Stimulated activated naive CD8-positive, alpha-beta T cell treated with anti-CD3 and anti-CD28 coated beads, Interleukin-15, Interleukin-2, amounts not matched to agents 100 ng/mL and 50 ng/mL, for 24 hours (primary cell): ENCODE results near the gene CAPZA1.
A peak's percentile ranks its signal among the peaks of the same experiment; 100 is the strongest.
"Not testable (repeated sequence)": the region's sequence is repeated elsewhere in the genome, so short reads cannot be mapped to it uniquely, and the experiment has no call there.

ENCODE experiments used
- H3K27ac Mint-ChIP-seq: one replicate; pipeline ENCODE4 v1.8.0; 2021; ENCODE audit warnings: mild to moderate bottlenecking, mixed read lengths
- H3K27me3 Mint-ChIP-seq: one replicate; pipeline ENCODE4 v1.8.0; 2021; ENCODE audit warnings: mixed read lengths
- H3K36me3 Mint-ChIP-seq: one replicate; pipeline ENCODE4 v1.8.0; 2021; ENCODE audit warnings: low read depth, mixed read lengths
- H3K4me1 Mint-ChIP-seq: one replicate; pipeline ENCODE4 v1.8.0; 2021; ENCODE audit warnings: low read depth, mixed read lengths
- H3K4me3 Mint-ChIP-seq: one replicate; pipeline ENCODE4 v1.8.0; 2021; ENCODE audit warnings: mild to moderate bottlenecking, mixed read lengths
- H3K9me3 Mint-ChIP-seq: one replicate; pipeline ENCODE4 v1.8.0; 2021; ENCODE audit warnings: mixed read lengths

The CAPZA1 gene

DNA sequence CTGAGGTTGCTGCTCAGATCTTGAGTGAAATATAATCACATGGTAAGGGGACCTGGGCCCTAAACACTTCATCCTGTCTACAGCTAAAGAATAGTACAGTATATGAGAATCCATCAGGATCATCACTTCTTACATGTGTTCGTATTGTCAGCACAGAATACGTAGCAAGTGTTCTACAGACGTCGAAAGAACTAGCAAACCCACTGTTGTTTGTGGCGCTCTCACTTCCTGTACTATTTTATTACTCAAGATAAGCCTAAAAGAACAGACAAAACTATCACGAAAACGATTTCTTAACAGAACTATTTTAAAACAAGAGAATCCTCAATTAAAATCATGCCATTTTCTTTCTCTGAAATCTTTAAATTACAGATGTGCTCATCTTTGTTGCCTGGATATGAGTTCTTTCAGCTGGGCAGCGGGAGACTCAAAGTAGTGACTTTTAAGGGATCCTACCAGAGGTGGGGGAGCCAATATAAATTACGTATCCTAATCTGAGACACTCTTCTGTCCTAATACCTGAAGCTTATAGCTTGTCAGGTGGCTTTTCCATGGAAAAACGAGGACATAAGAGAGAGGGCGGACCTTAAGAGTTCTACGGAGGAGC is 1.4 kb upstream of the CAPZA1 start:
- H3K36me3 Mint-ChIP-seq = peaks cover 30% of the 10 kb centered on the region
- peaks cover 41% of the 10 kb centered on the region for H3K4me1 Mint-ChIP-seq
- H3K9me3 Mint-ChIP-seq = no peaks in the 10 kb centered on the region
- H3K27me3 Mint-ChIP-seq = no peaks in the 10 kb centered on the region
- peak overlapping the region; percentile 100 for H3K4me3 Mint-ChIP-seq
- H3K27ac Mint-ChIP-seq = peak overlapping the region; percentile 100

DNA sequence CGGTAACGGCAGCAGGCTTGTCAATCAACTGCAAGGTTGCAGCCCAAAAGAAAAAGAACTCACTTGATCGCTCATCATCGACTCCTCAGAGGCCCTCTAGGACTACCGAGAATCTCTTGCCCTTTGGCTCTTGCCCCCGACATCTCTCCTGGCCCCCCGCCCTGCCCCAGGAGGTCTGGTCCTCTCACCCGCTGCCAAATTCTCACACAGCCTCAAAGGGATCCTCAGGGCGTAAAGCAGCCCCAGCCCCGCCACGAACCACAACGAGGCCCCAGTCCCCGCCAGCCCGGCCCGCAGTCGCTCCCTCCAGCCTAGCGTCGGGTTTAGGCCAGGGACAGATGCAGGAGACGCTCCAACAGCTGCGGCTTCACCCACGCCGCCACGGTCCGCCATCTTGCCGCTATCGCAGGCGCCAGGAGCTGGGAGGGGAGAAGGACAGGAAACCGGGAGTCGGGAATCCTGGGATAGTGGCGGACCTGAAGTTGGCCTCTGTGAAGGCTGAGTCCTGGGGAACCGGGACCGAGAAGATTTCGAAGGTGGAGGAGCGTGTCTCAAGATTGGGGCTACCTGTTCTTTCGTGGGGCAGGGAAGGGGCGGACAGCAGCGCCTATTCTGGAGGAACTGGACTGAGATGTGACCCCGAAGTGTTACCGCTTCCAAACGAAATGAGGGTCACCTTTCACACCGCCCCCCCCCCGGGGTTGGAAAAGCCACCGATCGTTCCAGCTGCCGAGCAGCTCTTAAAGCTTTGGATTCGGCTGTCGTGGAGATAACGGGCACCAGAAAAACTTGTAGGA is 713 bp upstream of the CAPZA1 start, which contains the start of gene ST7L:
Gene ST7L, minus strand, starts transcription at position 421 of the 797 bp plus-strand sequence. Its CDS starts 28 bp downstream, at position 393.
- H3K4me3 Mint-ChIP-seq = peak within 1 kb of the TSS; percentile 100
- H3K27me3 Mint-ChIP-seq = no peaks in the 10 kb centered on the region
- peaks cover 48% of the 10 kb centered on the region for H3K4me1 Mint-ChIP-seq
- H3K36me3 Mint-ChIP-seq = peaks cover 32% of the 10 kb centered on the region
- peak within 1 kb of the TSS; percentile 100 for H3K27ac Mint-ChIP-seq
- no peaks in the 10 kb centered on the region for H3K9me3 Mint-ChIP-seq

DNA sequence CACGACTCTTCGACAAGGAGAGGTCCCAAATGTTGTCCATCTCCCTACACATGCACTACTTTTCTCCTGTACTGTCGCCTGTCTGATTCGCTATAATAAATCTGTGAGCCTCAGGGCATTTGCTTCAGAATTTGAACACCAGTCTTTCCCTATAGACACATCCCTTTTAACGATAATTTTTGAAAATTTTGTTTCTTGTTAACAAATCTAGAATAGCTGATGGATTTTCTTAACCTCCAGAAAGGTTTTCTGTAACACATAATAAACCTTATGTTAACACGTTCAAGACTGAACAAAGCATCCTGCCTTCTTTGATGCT is 704 bp downstream of the CAPZA1 start:
- no peaks in the 10 kb centered on the region for H3K9me3 Mint-ChIP-seq
- peaks cover 62% of the 10 kb centered on the region for H3K4me1 Mint-ChIP-seq

DNA sequence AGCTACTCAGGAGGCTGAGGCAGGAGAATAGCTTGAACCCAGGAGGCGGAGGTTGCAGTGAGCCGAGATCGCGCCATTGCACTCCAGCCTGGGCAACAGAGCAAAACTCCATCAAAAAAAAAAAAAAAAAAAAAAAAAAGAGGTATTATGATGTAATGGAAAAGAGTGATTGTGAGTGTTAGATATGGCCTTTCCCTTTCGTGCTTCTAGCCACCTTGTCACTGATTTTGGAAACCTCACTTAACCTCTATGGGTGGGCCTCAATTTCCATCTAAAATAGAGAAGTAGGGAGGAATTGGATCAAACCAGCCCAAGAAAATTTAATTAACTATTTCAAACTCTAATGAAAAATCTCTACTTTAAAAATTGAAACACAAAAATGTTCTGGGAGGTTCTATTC is 4.9 kb downstream of the CAPZA1 start:
- Mint-ChIP-seq H3K36me3 (peaks cover 77% of the 10 kb centered on the region), H3K4me3 (peak overlapping the region; percentile 51), H3K27ac (peak overlapping the region; percentile 53), H3K4me1 (peaks cover 89% of the 10 kb centered on the region)
- H3K9me3 Mint-ChIP-seq, H3K27me3 Mint-ChIP-seq: not testable (repeated sequence)

More for the DNA sequence above, 704 bp downstream of the CAPZA1 start:
- Mint-ChIP-seq H3K4me3 (peak overlapping the region; percentile 100), H3K36me3 (peaks cover 40% of the 10 kb centered on the region), H3K27me3 (no peaks in the 10 kb centered on the region), H3K27ac (peak overlapping the region; percentile 100)

DNA sequence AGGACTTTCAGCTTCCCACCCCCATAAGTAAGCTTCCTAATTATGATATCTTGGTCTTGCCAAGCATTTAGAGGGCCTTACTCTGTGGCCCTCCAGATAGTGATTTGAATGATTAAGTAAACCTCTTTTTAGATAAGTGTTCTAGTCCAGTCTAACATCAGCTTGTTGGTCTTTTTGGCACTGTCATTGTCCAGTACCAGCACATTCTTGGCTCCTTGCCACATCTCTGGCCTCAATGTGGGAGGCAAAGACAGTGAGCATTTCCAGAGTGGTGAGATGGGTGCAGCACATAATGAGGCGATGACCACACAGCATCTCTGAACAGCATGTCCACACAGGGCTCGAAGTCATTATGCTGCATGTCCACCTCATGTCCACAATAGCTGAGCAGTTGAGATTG is 6.1 kb downstream of the CAPZA1 start:
- peaks cover 75% of the 10 kb centered on the region for H3K36me3 Mint-ChIP-seq
- H3K27ac Mint-ChIP-seq = peak overlapping the region; percentile 53
- peaks cover 93% of the 10 kb centered on the region for H3K4me1 Mint-ChIP-seq
- peaks cover 6% of the 10 kb centered on the region for H3K9me3 Mint-ChIP-seq
- peak overlapping the region; percentile 25 for H3K4me3 Mint-ChIP-seq
- H3K27me3 Mint-ChIP-seq = no peaks in the 10 kb centered on the region

DNA sequence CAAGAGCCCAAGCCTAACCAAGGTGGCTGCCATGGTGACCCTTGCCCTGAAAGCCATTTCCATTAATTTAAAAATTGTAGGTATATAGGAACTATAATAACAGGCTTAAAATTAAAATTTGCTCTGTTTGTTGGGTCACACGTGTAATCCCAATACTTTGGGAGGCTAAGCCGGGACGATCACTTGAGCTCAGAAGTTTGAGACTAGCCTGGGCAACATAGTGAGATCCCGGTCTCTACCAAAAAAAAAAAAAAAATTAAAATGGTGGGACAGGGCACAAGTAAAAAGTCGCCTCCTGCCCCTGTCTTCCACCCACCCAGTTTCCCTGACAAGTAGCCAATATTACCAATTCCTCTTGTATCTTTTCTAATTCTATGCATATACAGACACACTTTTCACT is 6.6 kb downstream of the CAPZA1 start:
- H3K36me3 Mint-ChIP-seq = peaks cover 76% of the 10 kb centered on the region
- peak overlapping the region; percentile 74 for H3K27ac Mint-ChIP-seq
- peaks cover 93% of the 10 kb centered on the region for H3K4me1 Mint-ChIP-seq
- peak overlapping the region; percentile 28 for H3K4me3 Mint-ChIP-seq
- H3K9me3 Mint-ChIP-seq = peaks cover 6% of the 10 kb centered on the region
- H3K27me3 Mint-ChIP-seq = no peaks in the 10 kb centered on the region

DNA sequence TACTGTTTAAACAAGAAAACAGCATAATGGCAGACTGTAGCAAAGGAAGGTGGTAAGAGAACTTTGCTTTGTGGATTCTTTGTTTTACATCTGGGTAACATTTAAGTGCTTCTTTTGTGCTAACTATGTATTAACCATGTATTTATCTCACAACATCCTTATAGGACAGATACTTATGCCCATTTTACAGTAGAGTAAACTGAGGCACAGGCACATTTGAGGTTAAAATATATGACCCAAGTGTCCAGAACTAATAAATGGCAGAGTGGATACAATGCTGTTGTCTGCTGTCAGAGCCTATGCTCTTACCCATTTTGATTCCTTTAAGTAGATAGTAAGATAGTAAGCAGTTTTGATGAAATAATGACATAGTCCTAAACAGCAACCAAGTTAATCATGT is 7.3 kb downstream of the CAPZA1 start:
- Mint-ChIP-seq H3K27ac (no peak overlapping the region), H3K36me3 (peaks cover 81% of the 10 kb centered on the region), H3K4me1 (peaks cover 96% of the 10 kb centered on the region), H3K4me3 (peak overlapping the region; percentile 28), H3K27me3 (no peaks in the 10 kb centered on the region), H3K9me3 (peaks cover 6% of the 10 kb centered on the region)

DNA sequence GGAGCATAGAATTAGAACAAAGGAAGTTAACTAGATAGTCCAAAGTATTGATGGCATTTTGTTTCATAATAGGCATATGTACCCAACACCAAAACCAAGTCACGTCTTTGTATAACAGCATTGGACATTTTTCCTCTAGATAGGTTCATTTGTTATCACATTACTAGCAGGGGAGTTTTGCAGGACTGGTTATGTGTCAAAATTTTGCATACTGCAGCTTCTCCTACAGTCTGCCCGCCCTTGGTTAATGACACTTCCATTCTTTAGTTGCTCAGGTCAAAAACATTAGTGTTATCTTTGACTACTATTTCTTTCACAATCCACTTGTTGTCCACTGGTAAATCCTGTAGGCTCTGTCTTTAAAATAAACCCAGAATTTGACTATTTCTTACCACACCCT is 8.9 kb downstream of the CAPZA1 start:
- no peak overlapping the region for H3K4me3 Mint-ChIP-seq
- peaks cover 6% of the 10 kb centered on the region for H3K9me3 Mint-ChIP-seq
- peaks cover 81% of the 10 kb centered on the region for H3K36me3 Mint-ChIP-seq
- H3K27ac Mint-ChIP-seq = no peak overlapping the region
- peaks cover 94% of the 10 kb centered on the region for H3K4me1 Mint-ChIP-seq
- no peaks in the 10 kb centered on the region for H3K27me3 Mint-ChIP-seq

DNA sequence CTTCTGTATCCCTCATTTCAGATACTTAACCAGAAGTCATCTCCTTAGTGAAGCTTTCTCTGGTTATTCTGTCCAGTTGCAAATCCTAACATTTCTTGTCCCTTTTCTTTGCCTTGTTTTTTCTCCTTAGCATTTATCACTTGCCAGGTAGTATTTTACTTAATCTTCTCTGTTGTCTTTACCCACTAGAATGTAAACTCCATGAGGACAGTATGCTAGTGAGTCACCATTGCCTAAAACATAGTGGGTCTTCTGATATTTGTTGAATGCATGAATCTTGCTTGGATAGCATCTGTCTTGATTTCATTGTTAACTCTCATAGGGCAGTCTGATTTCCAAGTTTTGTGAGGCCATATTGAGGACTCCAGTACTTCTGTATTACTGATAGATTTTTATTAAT is 9.6 kb downstream of the CAPZA1 start:
- Mint-ChIP-seq H3K36me3 (peaks cover 85% of the 10 kb centered on the region), H3K4me1 (peaks cover 94% of the 10 kb centered on the region), H3K27ac (peak overlapping the region; percentile 19), H3K4me3 (no peak overlapping the region), H3K9me3 (peaks cover 6% of the 10 kb centered on the region), H3K27me3 (no peaks in the 10 kb centered on the region)

DNA sequence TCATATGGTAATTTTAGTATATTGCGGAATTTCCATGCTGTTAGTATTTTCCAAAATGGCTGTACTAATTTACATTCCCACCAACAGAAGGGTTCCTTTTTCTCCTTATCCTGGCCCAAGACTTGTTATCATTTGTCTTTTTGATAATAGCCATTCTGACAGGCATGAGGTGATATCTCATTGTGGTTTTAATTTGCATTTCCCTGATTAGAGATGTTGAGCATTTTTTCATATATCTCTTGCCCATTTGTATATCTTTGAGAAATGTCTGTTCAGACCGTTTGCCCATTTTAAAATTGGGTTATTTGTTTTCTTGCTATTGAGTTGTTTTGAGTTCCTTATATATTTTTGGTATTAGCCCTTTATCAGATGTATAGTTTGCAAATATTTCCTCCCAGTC is 14.0 kb downstream of the CAPZA1 start:
- Mint-ChIP-seq H3K4me3 (no peak overlapping the region), H3K4me1 (peaks cover 89% of the 10 kb centered on the region), H3K36me3 (peaks cover 61% of the 10 kb centered on the region), H3K27ac (peak overlapping the region; percentile 45), H3K27me3 (no peaks in the 10 kb centered on the region), H3K9me3 (peaks cover 6% of the 10 kb centered on the region)

DNA sequence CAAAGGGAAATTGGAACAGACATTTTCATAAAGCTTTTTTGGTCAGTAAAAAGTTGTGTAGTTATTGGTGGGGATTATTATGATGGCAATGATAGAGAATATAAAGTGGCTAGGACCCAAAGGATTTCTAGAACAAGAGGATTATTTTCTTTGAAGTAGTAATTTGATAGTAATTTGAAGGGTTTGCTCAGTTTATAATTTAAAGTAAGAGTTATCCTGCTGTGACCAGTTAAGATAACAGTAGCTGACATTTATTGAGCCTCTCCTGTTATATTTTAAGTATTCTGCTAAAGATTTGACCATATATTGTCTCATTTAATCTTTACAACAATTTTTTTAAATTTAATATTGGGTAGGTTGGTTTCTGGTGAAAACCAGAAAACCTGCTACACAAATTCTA is 14.7 kb downstream of the CAPZA1 start:
- H3K4me3 Mint-ChIP-seq = no peak overlapping the region
- H3K27ac Mint-ChIP-seq = no peak overlapping the region
- H3K4me1 Mint-ChIP-seq = peaks cover 85% of the 10 kb centered on the region
- H3K36me3 Mint-ChIP-seq = peaks cover 53% of the 10 kb centered on the region
- H3K27me3 Mint-ChIP-seq = no peaks in the 10 kb centered on the region
- peaks cover under 1% of the 10 kb centered on the region for H3K9me3 Mint-ChIP-seq

DNA sequence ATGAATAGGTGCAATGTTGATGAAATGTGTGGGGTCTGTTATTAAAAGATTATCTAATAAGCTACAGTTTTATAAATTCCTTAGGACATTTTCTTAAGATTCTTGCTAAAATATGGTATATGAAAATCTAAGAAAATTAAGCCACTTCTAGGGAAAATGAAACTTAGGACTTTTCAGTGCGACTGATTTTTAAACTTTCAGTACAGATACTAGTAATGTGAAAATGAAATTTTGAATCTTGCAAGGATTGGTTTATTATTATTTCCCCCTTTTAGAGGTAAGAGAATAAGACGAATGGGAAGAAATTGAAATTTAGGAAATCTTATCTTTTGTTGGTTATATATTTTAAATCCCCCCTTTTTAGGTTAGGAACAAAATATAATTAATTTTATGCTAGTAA is 16.4 kb downstream of the CAPZA1 start:
- Mint-ChIP-seq H3K27me3 (no peaks in the 10 kb centered on the region), H3K9me3 (no peaks in the 10 kb centered on the region), H3K4me1 (peaks cover 72% of the 10 kb centered on the region), H3K4me3 (peak overlapping the region; percentile 41), H3K27ac (peak overlapping the region; percentile 70), H3K36me3 (peaks cover 42% of the 10 kb centered on the region)

DNA sequence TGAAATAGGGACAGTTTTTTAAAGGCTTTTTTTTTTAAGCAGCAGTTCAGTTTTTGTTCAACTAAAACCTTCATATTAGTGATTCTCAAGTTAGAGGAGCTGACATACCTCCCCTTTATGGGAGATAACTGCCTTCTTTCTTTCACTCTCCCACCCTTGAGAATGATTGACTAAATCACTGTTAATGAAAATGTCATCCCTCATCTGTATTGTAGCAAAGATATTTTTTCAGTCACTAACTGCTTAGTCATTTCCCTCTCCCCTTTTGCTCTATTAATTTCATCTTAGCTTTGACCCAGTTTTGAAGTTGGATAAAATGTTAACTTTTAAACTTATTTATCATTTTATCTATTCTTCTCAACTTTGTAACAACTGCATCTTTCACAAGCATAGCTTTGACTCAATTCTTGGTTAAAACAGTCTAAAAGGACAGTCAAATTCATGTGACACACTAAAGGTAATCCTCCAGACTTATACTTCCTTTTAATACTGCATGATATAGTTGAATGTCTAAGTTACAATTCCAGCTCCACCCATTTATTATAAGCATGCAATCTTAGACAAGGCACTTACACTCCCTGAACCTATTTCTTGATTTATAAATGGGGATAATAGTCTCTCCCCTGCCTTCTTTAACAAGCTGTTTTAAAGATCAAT is 17.1 kb downstream of the CAPZA1 start:
- Mint-ChIP-seq H3K4me3 (no peak overlapping the region), H3K9me3 (no peaks in the 10 kb centered on the region), H3K36me3 (peaks cover 36% of the 10 kb centered on the region), H3K27ac (peak overlapping the region; percentile 49), H3K4me1 (peaks cover 65% of the 10 kb centered on the region), H3K27me3 (no peaks in the 10 kb centered on the region)

DNA sequence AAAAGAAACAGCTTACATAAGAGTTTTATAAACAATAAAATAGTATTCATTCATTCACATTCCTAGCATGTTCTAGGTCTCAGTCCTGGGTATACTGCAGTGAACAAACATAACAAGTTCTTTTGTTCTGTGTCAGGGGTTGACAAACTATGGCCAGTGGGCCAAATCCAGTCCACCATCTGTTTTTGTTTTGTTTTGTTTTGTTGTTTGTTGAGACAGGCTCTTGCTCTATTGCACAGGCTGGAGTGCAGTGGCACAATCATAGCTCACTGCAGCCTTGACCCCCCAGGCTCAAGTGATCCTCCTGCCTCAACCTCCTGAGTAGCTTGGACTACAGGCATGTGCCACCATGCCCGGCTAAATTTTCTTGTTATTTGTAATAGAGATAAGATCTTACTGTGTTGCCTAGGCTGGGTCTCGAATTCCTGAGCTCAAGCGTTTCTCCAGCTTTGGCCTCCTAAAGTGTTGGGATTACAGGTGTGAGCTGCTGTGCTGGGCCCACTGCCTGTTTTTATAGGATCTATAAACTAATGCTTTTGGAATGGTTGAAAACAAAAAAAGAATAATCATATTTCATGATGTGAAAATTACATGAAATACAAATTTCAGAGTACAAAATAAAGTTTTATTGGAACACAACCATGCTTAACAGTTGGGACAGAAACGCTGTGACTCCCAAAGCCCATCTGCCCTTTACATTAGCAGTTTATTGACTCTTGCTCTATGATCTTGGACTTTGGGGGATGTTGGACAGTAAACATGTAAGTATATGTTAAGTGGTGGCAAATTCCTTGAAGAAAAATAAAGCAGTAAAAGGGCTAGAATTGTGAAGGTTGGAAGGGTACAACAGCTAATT is 17.9 kb downstream of the CAPZA1 start:
- Mint-ChIP-seq H3K36me3 (peaks cover 36% of the 10 kb centered on the region), H3K9me3 (no peaks in the 10 kb centered on the region), H3K4me3 (no peak overlapping the region), H3K4me1 (peaks cover 64% of the 10 kb centered on the region), H3K27ac (no peak overlapping the region), H3K27me3 (no peaks in the 10 kb centered on the region)

DNA sequence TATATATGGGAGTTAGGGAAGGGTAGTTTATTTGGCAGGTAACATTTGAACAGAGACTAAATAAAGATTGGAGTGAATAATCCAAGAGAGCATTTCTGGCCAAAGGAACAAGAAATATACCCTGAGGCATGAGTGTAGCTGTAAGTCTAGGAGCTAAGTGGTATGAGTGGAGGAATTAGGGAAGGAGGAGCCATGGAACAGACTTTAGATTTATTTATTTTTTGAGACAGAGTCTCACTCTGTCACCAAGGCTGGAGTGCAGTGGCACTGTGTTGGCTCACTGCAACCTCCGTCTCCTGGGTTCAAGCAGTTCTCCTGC is 18.4 kb downstream of the CAPZA1 start:
- Mint-ChIP-seq H3K36me3 (peaks cover 38% of the 10 kb centered on the region), H3K4me1 (peaks cover 61% of the 10 kb centered on the region), H3K27ac (no peak overlapping the region), H3K4me3 (no peak overlapping the region), H3K9me3 (no peaks in the 10 kb centered on the region), H3K27me3 (no peaks in the 10 kb centered on the region)
